ACHN (cell line): ENCODE data around the gene PANK4.

Experiments used
- DNase-seq: peaks from one replicate; pipeline ENCODE4 v3.0.0-alpha.2; 2015
- in situ Hi-C: cut with HindIII; loops from 2 replicates; pipeline ENCODE4 v1.10.0; 2017; ENCODE audit warnings: low sequenced_read_pairs, low pct_ligation_motif_present, low pct_unique_long_range_greater_than_20kb

Gene PANK4

GRCh38 chr1:2520206-2520605, 6.2 kb downstream of the PANK4 start:
- in situ Hi-C loops, result loop anchor here (25.0 kb wide), 1 partner anchor 108 kb away; the partner anchor contains the start of gene PEX10
- no peak for DNase-seq

DNA sequence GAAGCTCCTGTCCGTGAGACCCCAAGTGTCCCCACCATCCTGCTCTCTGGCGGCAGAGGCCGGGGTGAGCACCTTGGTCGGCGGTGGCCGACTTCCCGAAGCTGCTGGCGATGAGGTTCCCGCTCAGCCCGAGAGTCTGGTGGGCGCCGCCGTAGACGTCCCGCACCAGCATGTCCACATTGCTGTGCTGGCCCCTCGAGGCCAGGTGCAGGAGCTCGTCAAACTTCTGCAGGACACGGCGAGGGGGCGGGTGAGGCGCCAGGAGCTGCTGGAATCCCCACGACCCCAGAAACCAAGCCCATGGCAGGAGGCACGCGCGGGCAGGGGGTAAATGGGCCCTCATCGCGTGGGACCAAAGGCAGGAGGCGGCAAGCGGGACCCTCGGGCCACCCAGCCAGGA, 6.7 kb downstream of the PANK4 start:
- DNase-seq, result no peak
- in situ Hi-C loops, result loop anchor here (25.0 kb wide), 1 partner anchor 107 kb away; the partner anchor contains the start of gene PEX10

DNA sequence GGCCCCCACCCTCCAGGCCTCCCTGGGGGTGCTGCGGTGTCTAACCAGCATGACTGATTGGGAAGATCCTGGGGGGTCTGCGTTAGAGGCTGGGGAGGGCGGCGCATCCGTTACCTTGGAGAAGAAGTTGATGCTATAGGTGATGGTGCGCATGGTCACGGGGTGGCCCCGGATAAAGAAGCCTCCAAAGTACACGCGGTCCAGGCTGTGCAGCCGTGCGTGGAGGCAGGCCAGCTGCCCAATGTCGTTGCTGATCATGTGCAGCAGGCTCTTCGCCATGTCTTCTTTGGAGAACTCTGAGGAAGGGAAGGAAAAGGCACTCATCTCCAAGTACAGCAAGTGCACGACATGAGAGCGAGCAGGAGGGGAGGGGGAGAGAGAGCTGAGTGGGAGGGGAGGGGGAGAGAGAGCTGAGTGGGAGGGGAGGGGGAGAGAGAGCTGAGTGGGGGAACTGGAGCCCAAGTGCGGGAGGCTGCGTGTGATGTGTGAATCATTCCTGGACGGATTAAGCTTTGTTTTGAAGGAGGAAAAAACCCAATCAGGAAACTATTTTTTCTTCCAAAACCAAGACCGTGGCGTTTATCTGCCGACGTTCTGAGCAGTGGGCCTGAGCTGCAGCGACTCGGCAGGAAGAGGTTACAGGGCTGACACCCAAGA, 7.2 kb downstream of the PANK4 start:
- in situ Hi-C loops, result loop anchor here (25.0 kb wide), 1 partner anchor 107 kb away; the partner anchor contains the start of gene PEX10
- DNase-seq, result no peak

DNA sequence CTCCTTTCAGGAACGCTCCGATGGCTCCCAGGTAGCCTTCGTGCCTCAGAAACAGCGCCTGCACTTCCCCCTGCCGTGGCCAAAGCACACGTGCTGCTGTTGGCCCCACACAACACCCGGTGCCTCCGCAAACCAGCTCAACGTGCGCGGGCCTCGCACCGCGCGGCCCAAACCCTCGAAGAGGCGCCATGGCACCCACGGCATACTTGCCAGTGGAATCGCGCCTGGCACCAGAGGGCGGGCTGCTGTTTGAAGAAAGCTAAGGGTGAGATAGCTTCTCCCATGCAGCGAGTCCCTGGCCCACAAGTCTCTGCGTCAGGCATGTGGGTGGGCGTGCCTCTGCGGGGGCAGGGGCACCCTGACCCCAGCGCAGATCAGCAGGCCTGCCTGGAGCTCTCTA, 7.9 kb downstream of the PANK4 start:
- in situ Hi-C loops, result loop anchor here (25.0 kb wide), 1 partner anchor 106 kb away; the partner anchor contains the start of gene PEX10

DNA sequence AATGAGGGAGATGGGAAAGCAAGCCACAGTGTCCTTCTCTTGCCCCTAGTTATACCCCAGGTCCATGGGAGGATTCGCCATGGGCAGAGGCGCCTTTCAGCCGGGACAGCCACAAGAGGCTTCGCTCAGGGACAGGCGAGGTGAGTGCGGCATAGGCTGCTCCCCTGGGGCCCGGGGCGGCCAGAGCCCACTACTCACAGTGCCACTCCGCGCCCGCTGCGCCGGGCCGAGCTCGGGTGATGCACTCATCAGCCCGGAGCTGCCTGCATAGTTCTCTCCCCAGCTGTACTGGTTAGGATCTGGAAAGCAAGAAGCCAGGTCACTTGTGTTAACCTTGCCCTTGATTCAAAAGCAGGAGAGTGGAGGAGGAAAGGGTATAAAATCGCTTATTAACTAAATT, 8.4 kb downstream of the PANK4 start:
- DNase-seq, result no peak
- in situ Hi-C loops, result loop anchor here (25.0 kb wide), 1 partner anchor 106 kb away; the partner anchor contains the start of gene PEX10

More for the DNA sequence above, 7.9 kb downstream of the PANK4 start:
- DNase-seq, result no peak

DNA sequence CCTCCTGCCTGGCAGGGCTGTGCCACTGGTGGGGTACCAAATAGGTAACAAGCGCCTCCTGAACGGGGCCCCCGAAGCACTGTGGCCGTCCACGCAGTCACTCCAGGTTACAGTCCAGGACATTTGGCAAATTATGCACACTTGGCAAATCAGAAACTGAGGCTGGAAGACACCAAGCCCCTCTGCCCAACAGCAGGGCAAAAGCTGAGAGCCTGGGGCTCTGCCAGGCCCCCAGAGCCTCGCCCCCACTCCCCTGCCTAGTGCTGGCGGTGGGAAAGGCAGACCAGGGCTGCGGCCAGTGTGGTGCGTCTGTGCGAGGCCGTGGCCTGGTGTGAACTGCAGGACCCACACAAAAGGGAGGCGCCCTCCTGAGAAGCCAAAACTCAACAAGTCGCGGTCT, 9.4 kb downstream of the PANK4 start:
- in situ Hi-C loops, result loop anchor here (25.0 kb wide), 1 partner anchor 105 kb away; the partner anchor contains the start of gene PEX10
- no peak for DNase-seq

DNA sequence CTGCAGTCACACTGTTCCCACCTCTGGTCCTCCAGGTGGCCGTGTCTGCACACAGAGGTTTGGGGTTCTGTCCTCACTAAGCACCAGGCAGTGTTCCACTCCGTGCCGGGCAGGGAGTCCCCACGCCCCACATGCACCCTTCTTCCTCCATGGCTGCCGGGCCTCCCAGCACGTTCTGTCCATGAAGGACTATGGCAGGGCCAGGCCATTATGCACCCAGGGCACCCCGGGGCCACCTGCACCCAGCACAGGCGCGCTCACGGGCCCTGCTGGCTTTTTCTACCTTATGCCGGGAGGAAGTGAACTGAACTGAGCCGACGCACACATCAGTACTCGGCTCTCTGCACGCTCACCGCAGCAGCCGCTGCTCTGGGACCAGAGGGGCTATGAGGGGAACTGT, 10.3 kb downstream of the PANK4 start:
- in situ Hi-C loops, result loop anchor here (25.0 kb wide), 1 partner anchor 104 kb away; the partner anchor contains the start of gene PEX10
- DNase-seq, result no peak

DNA sequence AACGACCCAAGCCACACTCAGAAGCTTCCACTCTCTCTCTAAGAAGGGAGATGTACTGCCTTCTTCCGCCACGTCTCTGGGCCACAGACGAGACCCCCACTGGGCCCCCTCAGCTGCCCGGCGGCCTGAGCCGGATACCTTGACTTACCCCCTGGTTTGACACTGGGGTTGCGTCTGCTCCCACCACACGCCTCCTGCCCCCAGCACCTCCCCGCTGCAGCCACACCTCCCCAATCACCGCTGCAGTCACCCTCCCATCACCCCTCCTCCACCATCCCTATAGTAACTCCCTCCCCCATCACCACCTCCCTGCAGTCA, 10.7 kb downstream of the PANK4 start:
- no peak for DNase-seq
- in situ Hi-C loops, result loop anchor here (25.0 kb wide), 1 partner anchor 103 kb away; the partner anchor contains the start of gene PEX10

DNA sequence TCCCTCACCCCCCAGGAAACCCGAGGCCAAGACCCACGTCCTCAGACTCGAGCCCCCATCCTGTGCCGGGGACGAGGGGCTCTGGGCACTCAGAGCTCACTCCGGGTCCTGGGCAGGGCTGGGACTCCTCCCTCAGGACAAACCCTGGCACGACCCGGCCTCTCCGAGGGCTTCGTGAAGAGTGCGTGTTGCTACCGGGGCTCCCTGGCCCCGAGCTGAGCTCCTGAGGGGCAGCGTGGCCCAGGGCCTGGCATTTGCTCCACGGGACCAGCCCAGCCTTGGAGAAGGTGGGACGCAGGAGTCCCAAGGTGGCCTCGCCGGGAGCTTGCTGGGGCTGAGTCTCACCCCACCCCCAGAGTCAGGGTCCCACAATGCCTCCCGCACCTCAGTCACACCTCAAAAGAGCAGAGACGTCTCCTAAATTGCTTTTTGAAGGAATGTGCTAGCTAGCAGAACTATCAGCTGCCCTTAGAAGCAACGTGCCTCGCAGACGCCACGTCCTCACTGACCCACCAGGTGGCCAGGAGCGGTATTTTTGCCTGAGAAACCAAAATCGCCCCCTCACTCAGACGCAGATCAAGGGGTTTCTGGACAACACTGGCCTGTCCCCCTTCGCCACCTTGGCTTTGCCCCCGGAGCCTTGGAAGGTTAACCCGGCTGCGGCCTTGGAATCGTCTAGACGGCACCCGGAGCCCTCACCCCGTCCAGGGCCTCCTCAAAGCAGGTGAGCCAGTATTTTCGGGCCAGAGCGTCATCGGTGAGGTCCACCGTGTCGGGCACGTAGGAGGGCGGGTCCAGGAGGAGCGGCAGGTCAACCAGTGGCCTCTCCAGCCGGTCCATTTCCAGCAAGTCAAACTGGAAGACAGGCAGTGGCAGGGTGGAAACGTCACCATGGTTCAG, 11.3 kb downstream of the PANK4 start:
- in situ Hi-C loops, result loop anchor here (25.0 kb wide), 1 partner anchor 103 kb away; the partner anchor contains the start of gene PEX10

DNA sequence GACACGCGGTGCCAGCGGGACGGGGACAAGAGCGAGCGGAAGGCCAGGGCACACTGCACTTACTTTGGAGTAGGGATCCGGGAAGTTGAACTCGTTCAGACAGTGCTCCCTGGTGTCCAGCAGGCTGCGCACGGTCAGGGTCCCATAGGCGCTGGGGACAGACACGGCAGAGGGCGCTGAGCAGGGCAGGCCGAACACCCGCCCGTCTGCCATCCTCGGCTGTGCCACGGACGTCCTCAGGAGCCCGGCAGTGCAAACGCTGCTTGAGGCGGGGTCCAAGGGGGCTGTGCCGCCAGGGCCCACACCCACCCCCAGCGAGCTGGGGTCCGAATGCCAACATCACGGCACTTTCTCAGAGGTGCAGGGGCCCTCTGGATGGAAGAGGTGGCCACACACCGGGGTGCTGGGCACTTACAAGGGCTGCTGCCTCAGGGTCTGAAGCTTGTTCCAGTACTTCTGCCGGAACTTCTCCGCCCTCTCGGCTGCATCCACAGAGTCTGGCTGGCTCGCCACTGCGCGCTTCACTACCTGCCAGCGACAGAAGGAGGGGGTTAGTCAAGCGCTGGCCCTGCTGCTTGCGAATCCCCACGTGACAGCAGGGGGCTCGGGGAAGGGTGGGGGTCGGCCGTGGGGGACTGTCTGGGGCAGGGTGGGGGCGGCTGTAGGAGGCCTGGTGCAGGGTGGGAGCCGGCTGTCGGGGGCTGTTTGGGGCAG, 12.3 kb downstream of the PANK4 start:
- in situ Hi-C loops, result loop anchor here (25.0 kb wide), 1 partner anchor 102 kb away; the partner anchor contains the start of gene PEX10
- no peak for DNase-seq

More for the DNA sequence above, 11.3 kb downstream of the PANK4 start:
- no peak for DNase-seq

- in situ Hi-C loops, result loop anchor here (25.0 kb wide), 1 partner anchor 101 kb away; the partner anchor contains the start of gene PEX10
- no peak for DNase-seq
Measured at GRCh38 chr1:2512862-2513421, 13.5 kb downstream of the PANK4 start.

GRCh38 chr1:2510366-2511155, 15.8 kb downstream of the PANK4 start:
- in situ Hi-C loops, result loop anchor here (25.0 kb wide), 1 partner anchor 98 kb away; the partner anchor contains the start of gene PEX10
- DNase-seq, result no peak

GRCh38 chr1:2509589-2509988, 16.8 kb downstream of the PANK4 start:
- in situ Hi-C loops, result loop anchor here (25.0 kb wide), 1 partner anchor 97 kb away; the partner anchor contains the start of gene PEX10

GRCh38 chr1:2508751-2509150, 17.6 kb downstream of the PANK4 start:
- no peak for DNase-seq
- in situ Hi-C loops, result loop anchor here (25.0 kb wide), 1 partner anchor 96 kb away; the partner anchor contains the start of gene PEX10

More at GRCh38 chr1:2509589-2509988, 16.8 kb downstream of the PANK4 start:
- no peak for DNase-seq

- no peak for DNase-seq
- in situ Hi-C loops, result loop anchor here (25.0 kb wide), 1 partner anchor 96 kb away; the partner anchor contains the start of gene PEX10
Measured at GRCh38 chr1:2508180-2508579, 18.2 kb downstream of the PANK4 start.

DNA sequence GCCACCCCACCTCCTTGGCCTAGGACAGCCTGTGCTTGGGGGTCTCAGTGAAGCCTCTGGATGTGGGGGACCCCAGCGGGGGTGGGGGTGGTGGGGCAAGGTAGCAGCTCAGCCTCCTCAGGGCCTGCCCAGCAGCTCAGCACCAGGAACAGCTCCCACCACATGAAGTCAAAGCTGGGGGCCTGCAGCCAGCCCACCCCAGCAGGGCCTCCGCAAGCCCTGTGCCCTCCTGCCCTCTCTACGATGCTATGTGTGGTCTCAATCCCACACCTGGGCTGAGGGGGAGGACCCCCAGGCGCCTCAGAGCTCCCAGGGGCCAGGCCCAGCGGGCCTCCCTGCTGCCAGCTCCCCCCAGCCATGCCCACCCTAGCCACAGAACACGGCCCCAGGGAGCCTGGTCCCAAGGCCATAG, 18.6 kb downstream of the PANK4 start:
- no peak for DNase-seq
- in situ Hi-C loops, result loop anchor here (25.0 kb wide), 1 partner anchor 95 kb away; the partner anchor contains the start of gene PEX10
